ENCODE data around the gene OLFM1.
"Not testable (repeated sequence)": the region's sequence is repeated elsewhere in the genome, so short reads cannot be mapped to it uniquely, and the experiment has no call there.

DNA sequence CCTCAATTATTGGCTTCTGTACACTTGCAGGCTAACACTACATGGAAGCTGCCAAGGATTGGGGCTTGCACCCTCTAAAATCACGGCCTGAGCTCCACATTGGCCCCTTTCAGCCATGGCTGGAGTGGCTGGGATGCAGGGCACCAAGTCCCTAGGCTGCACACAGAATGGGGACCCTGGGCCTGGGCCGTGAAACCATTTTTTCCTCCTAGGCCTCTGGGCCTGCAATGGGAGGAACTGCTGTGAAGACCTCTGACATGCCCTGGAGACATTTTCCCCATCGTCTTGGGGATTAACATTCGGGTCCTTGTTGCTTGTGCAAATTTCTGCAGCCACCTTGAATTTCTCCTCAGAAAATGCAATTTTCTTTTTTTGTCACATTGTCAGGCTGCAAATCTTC is 23.6 kb upstream of the OLFM1 start:
- not testable (repeated sequence) for TF ChIP-seq POLR2A, CTCF (IDR thresholded peaks at IDR 0.05)

Data from right lobe of liver (tissue), 4 donors.